Panc1 (cell line): Measurements from ENCODE around the gene MALSU1. TPM values are rescaled to one million over a fixed set of nuclear protein-coding genes. Genes with fewer than 3 reads are reported as not detected.

Experiments used
- ATAC-seq: fragments of 200-7000 bp; cut with Tn5 transposase; 2 replicates; pipeline ENCODE4 v1.9.1; 2020; ENCODE audit warnings: mild to moderate bottlenecking, moderate library complexity
- BruUV-seq: library from RNA; stranded (reverse); fragments of 400-500 nt; replicated peaks from 2 replicates; lab custom pipeline; 2021; lab: Mats Ljungman, UMichigan
- CTCF ChIA-PET: fragments of 300-600 bp; sonication (Branson Sonifier 250); formaldehyde crosslinking; loops from one replicate; lab custom pipeline; 2022; ENCODE audit warnings: antibody characterized with exemption; lab: Charles Lee
- POLR2A ChIA-PET: fragments of 300-600 bp; sonication (Branson Sonifier 250); formaldehyde crosslinking; loops from one replicate; lab custom pipeline; 2022; ENCODE audit warnings: antibody characterized with exemption; lab: Charles Lee
- DNase-seq: peaks from one replicate; pipeline ENCODE4 v3.0.0-alpha.2; 2010; ENCODE audit warnings: low read depth, low spot score
- H3K27ac ChIP-seq: 2 replicates; pipeline ENCODE4 v1.5.1; 2011; ENCODE audit warnings: mild to moderate bottlenecking, low read length, inconsistent platforms
- H3K27me3 ChIP-seq: fragments of 200-500 bp; sonication (Bioruptor generic); 2 replicates; pipeline ENCODE4 v1.6.0; 2014; ENCODE audit warnings: low read length, inconsistent platforms; ENCODE audit not compliant: control insufficient read depth, insufficient read depth
- H3K36me3 ChIP-seq: fragments of 200-500 bp; sonication (Bioruptor generic); 2 replicates; pipeline ENCODE4 v1.5.1; 2014; ENCODE audit warnings: inconsistent platforms, mild to moderate bottlenecking, low read length, moderate library complexity; ENCODE audit not compliant: control insufficient read depth, insufficient read depth
- H3K4me1 ChIP-seq: 2 replicates; pipeline ENCODE4 v1.5.1; 2011; ENCODE audit warnings: inconsistent platforms, mild to moderate bottlenecking, low read length, moderate library complexity; ENCODE audit not compliant: control insufficient read depth, insufficient read depth
- H3K4me3 ChIP-seq, 2 experiments: 2 replicates each; pipeline ENCODE4 v1.5.1; 2011 to 2012; ENCODE audit warnings: low read depth in 2 of 2, low read length in 2 of 2, mild to moderate bottlenecking in 2 of 2, inconsistent platforms in 1 of 2, moderate library complexity in 1 of 2
- H3K9me3 ChIP-seq: fragments of 200-500 bp; sonication (Bioruptor generic); 2 replicates; pipeline ENCODE4 v1.5.1; 2014; ENCODE audit warnings: low read depth, mild to moderate bottlenecking, inconsistent platforms, low read length, moderate library complexity; ENCODE audit not compliant: control insufficient read depth, insufficient read depth
- CTCF ChIP-seq: fragments of 450-650 bp; IDR thresholded peaks from 2 replicates; pipeline ENCODE4 v1.5.1; 2017; ENCODE audit warnings: mild to moderate bottlenecking
- POLR2AphosphoS5 ChIP-seq: IDR thresholded peaks from 2 replicates; pipeline ENCODE4 v1.6.1; 2012; ENCODE audit warnings: mild to moderate bottlenecking, low read depth, low read length, moderate library complexity
- REST ChIP-seq, 2 experiments: IDR thresholded peaks; 2 replicates each; pipeline ENCODE4 v1.6.1; 2011 to 2012; ENCODE audit warnings: low read depth in 2 of 2, control low read depth in 1 of 2, low read length in 1 of 2, mild to moderate bottlenecking in 1 of 2, moderate library complexity in 1 of 2; ENCODE audit not compliant: insufficient read depth in 1 of 2
- SIN3A ChIP-seq: IDR thresholded peaks from 2 replicates; pipeline ENCODE4 v1.6.1; 2012; ENCODE audit warnings: low read depth, mild to moderate bottlenecking, low read length, moderate library complexity, borderline replicate concordance; ENCODE audit not compliant: insufficient read depth
- TCF7L2 ChIP-seq: IDR thresholded peaks from 2 replicates; pipeline ENCODE4 v1.6.1; 2011; ENCODE audit warnings: mild to moderate bottlenecking, low read depth, low read length, inconsistent platforms
- in situ Hi-C: cut with HindIII; loops from 2 replicates; pipeline ENCODE4 v1.10.0; 2016; ENCODE audit warnings: low sequenced_read_pairs, low pct_unique_long_range_greater_than_20kb
- intact Hi-C: fragments of 100-400 bp; cut with micrococcal nuclease; formaldehyde crosslinking; loops from one replicate; pipeline ENCODE4 v1.10.0; 2022; ENCODE audit not compliant: unreplicated experiment
- total RNA-seq: library from RNA; stranded (reverse); gene quantifications from one replicate; pipeline ENCODE4 v1.2.1, GENCODE V29; 2021; ENCODE audit not compliant: unreplicated experiment

MALSU1 gene
- total RNA-seq, 1 experiment from 2014 or later: 111 TPM

- Histone ChIP-seq H3K4me3 (no peak overlapping the region), H3K4me1 (peaks cover 13% of the 10 kb centered on the region), H3K36me3 (no peaks in the 10 kb centered on the region), H3K27me3 (no peaks in the 10 kb centered on the region), H3K9me3 (no peaks in the 10 kb centered on the region), H3K27ac (peak overlapping the region; percentile 24; the same call in 1 of the 2 replicates)
- ATAC-seq: peak; percentile 52; the same call in 1 of the 2 replicates
- no peak for DNase-seq
- ChIA-PET POLR2A (no interaction called here), CTCF (interaction anchor here (0.6 to 1.5 kb wide), 3 partner anchors 17 to 113 kb away, joined by 3 to 4 read pairs (median 4); no protein-coding TSS in a partner anchor)
- TF ChIP-seq TCF7L2 (no peak), SIN3A (no peak), CTCF (no peak), POLR2AphosphoS5 (no peak), REST (IDR thresholded peaks at IDR 0.05; ENCODE audit: insufficient read depth in 1 of 2, low read depth in 2 of 2, low read length in 1 of 2) (no peak)
- BruUV-seq: no TSS peak
- in situ Hi-C loops (no loop called here), intact Hi-C loops (no loop called here)
Measured at GRCh38 chr7:23293500-23294073, 5.6 kb upstream of the MALSU1 start.

GRCh38 chr7:23294549-23295400, 4.4 kb upstream of the MALSU1 start:
- Histone ChIP-seq H3K36me3 (peaks cover 2% of the 10 kb centered on the region; the same call in 1 of the 2 replicates), H3K4me3 (no peak overlapping the region), H3K27me3 (no peaks in the 10 kb centered on the region), H3K4me1 (peaks cover 16% of the 10 kb centered on the region), H3K27ac (peak overlapping the region; percentile 12; the same call in 1 of the 2 replicates), H3K9me3 (no peaks in the 10 kb centered on the region)
- intact Hi-C loops (no loop called here), in situ Hi-C loops (no loop called here)
- no peak for DNase-seq
- no peak for TF ChIP-seq POLR2AphosphoS5
- no peak for TF ChIP-seq CTCF
- TF ChIP-seq REST (IDR thresholded peaks at IDR 0.05; ENCODE audit: insufficient read depth in 1 of 2, low read depth in 2 of 2, low read length in 1 of 2): no peak
- no peak for TF ChIP-seq SIN3A
- no peak for TF ChIP-seq TCF7L2
- BruUV-seq: no TSS peak
- POLR2A ChIA-PET: no interaction called here
- CTCF ChIA-PET: interaction anchor here (0.7 to 1.5 kb wide), 2 partner anchors 17 to 18 kb away, joined by 3 to 4 read pairs; no protein-coding TSS in a partner anchor
- ATAC-seq: no peak
